Limb (tissue), 2 donors: ENCODE data around the gene GGA3.
"Not testable (repeated sequence)": the region's sequence is repeated elsewhere in the genome, so short reads cannot be mapped to it uniquely, and the experiment has no call there.

Experiments used
- DNase-seq, 2 donors: peaks; one replicate each; pipeline ENCODE4 v3.0.0-alpha.2; 2016; ENCODE audit errors: extremely low spot score in 2 of 2

Gene GGA3, protein sequence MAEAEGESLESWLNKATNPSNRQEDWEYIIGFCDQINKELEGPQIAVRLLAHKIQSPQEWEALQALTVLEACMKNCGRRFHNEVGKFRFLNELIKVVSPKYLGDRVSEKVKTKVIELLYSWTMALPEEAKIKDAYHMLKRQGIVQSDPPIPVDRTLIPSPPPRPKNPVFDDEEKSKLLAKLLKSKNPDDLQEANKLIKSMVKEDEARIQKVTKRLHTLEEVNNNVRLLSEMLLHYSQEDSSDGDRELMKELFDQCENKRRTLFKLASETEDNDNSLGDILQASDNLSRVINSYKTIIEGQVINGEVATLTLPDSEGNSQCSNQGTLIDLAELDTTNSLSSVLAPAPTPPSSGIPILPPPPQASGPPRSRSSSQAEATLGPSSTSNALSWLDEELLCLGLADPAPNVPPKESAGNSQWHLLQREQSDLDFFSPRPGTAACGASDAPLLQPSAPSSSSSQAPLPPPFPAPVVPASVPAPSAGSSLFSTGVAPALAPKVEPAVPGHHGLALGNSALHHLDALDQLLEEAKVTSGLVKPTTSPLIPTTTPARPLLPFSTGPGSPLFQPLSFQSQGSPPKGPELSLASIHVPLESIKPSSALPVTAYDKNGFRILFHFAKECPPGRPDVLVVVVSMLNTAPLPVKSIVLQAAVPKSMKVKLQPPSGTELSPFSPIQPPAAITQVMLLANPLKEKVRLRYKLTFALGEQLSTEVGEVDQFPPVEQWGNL

DNA sequence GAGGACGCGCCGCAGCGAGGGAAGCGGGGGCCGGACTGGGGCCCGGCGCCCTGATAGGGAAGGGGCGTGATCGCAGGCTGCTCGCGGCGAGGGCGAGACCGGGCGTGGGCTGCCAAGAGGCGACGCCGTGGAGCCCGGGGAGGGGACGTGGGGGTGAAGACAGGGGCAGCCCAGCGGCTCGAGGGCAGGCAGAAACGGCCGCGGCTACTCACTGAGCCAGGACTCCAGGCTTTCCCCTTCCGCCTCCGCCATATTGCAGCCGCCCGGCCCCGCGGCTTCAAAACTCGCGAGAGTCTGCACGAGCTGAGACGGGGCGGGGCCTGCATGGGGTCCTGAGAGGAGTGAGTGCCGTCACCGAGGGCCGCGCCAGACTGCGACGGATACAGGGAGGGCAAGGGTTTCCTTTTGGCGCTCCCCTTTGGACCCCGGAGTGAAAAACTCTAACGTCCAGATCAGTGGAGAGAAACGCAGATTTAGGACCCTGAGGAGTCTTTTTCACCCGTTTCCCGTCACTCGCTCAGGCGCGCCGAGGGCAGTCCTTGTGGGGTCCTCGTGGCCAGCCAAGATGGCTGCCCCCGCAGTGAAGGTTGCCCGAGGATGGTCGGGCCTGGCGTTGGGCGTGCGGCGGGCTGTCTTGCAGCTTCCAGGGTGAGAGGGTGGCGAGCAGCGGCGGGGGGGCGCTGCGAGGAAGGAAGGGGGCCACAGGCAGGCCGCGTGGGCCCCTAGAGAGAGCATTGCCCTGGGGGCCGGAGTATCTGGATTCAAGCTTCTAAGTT lies at the start of gene GGA3, which contains the start of gene MRPS7:
Gene GGA3, minus strand, starts transcription at position 271 of the 776 bp plus-strand sequence. Its CDS starts 19 bp downstream, at position 252.
Gene MRPS7, plus strand, starts transcription at position 544 of the 776 bp plus-strand sequence. Its CDS starts 22 bp downstream, at position 566.
- peak; percentile 96 to 98 for DNase-seq

DNA sequence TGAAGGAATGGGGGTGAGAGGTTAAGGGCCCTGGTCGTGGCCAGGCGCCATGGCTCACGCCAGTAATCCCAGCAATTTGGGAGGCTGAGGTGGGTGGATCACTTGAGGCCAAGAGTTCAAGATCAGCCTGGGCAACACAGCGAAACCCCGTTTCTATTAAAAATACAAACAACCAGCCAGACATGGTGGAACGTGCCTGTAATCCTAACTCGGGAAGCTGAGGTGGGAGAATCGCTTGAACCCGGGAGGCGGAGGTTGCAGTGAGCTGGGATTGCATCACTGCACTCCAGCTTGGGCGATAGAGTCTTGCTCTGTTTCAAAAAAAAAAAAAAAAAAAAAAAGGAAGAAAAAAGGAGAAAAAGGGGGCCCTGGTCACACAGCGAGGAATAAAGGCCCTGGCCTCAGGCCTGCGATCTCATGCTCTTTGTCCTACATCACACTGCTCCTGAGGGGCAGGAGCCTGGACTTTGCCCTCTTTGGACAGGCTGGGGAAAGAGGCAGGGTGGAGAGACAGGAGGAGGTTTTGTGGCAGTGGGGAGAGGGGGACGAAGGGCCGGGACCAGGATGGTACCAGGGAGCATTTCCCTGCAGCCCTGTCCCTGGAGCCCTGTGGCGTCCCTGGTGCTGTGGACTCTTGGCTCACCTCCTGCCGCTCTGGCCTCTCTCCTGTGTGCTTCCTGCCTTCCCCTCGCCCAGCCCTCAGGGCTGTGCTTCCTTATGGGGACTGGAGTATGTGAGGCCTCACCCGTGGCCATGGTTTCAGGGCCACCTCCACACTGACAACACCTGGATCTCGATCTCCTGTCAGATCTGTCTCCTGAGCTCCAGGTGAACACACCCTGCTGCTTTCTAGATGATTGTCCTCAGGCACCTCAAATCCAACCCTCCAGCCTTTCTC lies 47.6 kb upstream of the GGA3 start:
- DNase-seq, result no peak

DNA sequence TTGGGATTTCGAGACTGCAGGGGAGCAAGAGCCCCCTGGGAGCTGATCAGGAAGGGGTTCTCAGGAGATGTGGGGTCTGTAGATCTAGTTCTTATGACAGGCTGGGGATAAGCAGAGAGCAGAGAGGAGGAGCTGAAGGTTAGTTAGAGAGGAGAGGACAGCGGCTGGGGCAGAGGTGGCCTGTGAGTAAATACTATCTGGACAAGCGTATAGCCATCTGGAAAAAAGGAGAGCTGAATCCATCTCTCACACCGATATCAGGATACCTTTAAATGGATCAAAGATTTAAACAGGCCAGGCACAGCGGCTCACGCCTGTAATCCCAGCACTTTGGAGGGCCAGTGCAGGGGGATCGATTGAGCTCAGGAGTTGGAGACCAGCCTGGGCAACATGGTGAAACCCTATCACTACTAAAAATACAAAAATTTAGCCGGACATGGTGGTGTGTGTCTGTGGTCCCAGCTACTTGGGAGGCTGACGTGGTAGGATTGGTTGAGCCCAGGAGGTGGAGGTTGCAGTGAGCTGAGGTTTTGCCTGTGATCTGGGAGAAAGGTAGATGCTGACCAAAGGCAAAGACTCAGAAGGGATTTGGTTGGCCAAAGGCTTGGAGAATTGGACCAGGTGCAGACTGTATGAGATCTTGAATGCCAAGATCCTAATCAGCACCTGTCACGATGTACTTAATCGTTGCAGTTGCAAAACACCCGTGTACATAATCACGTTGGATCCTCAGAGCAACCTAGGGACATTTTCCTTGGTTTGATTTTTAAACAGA lies 46.7 kb upstream of the GGA3 start:
- DNase-seq, result no peak

DNA sequence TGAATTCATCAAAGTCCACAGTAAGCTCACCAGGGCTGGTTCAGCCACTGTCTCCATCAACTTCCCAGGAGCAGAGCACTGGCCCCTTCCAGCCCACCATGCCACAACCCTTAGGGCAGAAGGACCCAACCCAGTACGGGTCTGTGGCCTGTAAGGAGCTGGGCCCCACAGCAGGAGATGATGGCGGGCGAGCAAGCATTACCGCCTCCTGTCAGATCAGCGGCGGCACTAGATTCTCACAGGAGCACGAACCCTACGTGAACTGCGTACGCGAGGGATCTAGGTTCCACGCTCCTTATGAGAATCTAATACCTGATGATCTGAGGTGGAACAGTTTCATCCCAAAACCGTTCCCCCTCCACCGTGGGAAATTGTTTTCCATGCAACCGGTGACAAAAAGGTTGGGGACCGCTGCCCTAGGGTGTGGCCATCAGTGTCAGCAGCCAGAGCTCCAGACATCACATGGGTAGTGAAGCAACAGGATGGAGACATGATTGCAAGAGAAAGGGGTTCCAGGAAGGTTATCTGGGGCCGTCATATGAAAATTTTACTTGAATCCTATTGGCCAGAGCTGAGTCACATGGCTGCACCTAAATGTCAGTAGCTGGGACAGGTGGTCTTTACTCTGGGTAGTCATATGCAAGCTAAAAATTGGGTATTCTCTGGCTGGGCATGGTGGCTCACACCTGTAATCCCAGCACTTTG lies 40.2 kb upstream of the GGA3 start:
- DNase-seq, result no peak

DNA sequence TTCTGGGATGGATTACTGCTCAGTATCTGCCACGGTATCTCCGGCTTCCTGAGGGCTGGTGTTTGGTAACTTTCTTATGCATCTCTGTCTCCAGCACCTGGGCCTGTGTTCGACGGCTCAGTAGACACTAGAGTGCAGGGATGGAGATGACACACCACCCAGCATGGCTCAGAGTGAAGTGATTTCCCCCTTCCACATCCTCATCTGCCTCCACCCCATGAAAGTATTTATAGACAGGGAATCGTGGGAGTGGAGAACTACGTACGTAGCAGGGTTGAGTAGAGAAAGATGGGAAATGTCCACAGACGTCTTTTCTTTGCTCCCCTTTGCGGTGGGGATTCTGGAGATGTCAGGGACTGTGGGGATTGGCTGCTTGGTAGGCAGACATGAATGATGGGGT lies 39.6 kb upstream of the GGA3 start:
- DNase-seq, result no peak

DNA sequence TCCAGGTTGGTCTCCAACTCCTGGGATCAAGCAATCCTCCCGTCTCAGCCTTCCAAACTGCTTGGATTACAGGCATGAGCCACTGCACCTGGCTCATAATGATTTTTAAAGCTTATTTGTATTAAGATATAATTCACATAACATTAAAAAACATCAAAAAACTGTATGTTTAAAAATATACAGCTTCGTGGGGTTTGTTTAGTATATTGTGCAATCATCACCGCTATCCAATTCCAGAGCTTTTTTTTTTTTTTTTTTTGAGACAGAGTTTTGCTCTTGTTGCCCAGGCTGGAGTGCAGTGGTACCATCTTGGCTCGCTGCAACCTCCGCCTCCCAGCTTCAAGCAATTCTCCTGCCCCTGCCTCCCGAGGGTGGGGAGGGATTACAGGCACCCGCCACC lies 38.9 kb upstream of the GGA3 start:
- DNase-seq, result no peak

DNA sequence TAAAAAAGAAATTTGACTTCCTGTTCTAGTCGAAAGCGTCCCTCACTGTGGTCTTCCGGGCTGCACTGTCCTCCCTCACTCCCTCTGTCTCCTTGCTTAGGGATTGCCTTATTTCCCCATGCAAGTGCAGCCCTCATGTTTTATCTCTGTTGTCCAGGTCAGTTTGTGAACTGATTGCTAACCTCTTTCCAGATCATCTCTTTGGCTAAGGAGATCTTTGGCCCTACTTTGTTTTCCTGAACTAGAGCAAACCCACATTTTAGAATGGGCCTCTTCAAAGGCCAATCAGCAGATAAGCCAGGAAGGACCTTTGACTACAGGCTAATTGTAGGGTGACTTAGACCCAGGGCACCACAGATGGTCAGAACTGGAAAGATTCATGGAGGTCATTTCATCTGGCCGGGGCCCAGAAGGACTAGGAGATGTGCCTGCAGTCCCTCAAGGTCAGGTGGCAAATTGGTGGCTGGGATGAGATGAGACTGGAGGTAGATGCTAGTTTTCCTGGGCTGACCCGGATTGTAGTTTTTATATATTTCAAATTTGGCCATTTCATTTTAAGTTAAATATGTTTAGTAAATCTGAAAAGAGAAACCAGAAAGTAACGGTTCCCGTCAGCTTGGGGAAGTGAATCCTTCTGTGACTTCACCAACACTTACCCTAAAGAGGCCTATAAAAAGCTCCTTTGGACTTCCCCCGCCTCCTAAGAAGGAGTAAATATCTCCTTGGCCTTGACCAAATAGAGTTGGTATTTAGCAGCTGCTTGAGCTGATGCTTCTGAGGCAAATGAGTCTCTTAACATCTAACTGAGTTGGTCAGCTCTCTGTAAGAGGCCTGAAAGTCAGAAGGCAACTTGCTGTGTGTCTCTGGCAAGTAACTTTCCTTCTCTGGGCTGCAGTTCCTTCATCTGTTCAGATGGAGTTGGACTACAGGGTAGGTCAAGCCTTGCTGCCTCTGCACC lies 34.1 kb upstream of the GGA3 start:
- DNase-seq, result no peak

DNA sequence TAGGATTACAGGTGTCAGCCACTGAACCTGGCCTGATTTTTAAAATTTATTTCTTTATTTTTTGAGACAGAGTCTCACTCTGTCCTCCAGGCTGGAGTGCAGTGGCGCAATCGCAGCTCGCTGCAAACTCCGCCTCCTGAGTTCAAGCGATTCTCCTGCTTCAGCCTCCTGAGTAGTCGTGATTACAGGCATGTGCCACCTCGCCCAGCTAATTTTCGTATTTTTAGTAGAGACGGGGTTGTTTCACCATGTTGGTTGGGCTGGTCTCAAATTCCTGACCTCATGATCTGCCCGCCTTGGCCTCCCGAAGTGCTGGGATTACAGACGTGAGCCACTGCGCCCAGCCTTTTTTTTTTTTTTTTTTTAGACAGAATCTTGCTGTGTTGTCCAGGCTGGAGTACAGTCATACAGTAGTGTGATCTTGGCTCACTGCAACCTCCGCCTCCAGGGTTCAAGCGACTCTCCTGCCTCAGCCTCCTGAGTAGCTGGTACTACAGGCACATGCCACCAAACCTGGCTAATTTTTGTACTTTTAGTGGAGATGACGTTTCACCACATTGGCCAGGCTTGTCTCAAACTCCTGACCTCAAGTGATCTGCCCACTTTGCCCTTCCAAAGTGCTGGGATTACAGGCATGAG lies 31.5 kb upstream of the GGA3 start:
- not testable (repeated sequence) for DNase-seq

DNA sequence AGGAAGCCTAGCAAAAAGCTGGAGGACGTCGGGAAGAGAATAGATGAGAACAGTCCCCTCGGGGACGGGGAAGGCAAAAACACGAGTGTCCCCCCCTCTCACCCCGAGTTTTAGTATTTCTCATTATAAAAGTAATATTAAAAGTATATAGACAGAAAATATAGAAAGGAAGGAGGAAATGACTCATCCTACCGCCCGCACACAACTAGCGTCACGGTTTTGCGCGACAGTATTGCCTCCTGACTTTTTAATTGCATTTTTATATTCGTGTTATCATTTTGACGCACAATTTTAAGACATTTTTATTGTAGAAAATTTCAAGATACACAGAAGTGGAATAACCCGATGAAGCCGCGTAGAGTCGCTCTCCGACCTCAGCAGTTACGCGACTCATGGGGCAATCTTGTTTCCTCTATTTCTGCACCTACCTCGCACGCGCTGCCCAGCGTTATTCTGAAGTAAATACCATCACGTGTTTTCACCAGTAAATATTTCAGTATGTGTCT lies 28.5 kb upstream of the GGA3 start:
- DNase-seq, result peak; percentile 21 to 46

DNA sequence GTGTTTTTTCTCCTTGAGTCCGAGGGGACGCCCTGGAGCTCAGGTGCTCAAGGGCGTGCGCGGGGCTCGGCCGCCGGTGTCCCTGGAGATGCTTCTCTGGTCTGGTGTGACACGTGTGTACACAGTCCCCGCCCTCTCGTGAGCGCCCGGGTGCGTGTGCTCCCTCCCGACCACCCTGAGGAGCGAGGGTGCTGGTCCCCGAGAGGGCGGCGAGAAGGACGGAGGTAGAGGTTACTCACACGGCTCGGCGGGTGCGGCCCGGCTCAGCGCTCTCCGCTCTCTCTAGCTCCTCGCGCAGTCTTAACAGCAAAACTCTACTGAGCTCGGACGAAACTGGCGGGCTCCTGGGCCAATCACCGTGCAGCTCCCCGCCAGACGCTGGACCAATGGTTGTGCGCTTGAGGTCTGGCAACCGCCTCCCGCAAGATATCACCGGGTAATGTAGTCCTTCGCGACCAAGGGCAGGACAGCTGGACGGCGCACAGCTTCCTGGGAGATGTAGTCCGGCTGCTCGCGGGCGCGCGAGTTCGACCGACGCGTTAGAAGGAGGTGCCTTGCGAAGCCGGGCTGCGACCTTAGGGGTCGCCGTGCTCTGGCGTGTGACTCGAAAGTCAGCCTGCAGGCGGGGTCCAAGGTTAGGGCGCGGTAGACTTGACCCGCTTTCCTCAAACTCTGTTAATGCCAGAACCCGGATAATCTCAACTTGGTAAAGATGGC lies 27.9 kb upstream of the GGA3 start, which contains the start of gene SLC25A19:
Gene SLC25A19, minus strand, starts transcription at position 319 of the 717 bp plus-strand sequence. CDS start 2,669 bp downstream, outside the sequence.
- DNase-seq, result peak; percentile 97 to 99

DNA sequence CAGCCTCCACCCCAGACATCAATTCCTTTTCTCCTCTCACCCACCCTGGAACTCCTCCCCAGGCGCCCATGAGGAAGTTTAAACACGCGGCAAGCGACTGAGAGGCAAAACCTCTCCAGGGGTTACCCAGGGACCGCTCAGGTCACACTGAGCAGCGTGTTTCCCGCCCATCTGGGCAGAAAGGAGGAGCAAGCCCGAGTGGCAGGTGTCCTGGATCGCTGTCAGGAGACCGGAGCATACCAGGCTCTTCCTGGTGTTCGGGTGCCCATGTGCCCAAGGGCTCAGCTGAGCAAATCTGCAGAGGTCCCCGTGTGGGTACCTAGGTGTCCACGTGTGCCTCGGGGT lies 27.3 kb upstream of the GGA3 start:
- DNase-seq, result no peak

DNA sequence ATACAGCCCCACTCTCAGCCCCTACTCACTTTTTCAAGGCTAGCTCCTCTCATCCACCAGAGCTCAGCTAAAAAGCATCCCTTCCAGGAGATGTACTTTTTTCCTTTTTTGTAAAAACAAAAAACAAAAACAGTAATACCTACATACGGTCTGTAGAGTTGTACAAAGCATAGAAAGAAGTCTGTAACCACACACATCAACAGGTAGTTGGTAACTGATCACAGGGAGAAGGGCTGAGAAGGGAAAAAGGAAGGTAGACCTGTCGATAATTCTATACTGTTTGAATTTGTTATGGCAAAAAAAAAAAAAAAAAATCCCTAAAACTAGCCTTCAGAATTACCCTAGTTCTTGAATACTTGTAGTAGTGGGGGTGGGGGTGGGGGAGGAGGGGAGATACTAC lies 27.0 kb upstream of the GGA3 start:
- DNase-seq, result no peak

DNA sequence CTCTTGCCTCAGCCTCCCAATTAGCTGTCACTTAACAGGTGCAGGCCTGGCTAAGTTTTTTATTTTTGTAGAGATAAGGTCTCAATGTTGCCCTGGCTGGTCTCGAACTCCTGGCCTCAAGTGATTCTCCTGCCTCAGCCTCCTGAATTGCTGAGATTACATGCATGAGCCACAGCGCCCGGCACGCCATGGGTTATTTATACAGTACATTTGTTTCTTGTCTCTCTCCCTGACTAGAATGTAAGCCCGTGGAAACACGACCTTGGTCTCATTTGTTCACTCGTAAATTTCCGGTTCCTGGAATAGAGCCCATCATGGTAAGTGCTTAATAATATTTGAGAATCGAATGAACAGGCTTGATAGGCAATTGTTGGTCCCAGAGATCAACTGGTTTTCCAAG lies 25.8 kb upstream of the GGA3 start:
- no peak for DNase-seq

DNA sequence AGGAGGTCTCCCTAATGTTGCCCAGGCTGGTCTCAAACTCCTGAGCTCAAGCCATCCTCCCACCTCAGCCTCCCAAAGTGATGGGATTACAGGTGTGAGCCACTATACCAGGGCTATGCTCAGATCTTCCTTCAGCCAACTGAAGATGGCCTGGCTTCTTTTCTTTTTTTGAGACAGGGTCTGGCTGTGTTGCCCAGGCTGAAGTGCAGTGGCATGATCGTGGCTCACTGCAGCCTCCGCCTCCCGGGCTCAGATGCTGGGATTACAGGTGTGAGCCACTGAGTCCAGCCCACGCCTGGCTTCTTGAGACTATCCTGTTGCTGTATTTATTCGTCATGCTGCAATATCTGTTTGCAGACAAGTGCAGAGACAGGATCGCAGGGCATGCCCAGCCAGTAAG lies 23.7 kb upstream of the GGA3 start:
- no peak for DNase-seq

DNA sequence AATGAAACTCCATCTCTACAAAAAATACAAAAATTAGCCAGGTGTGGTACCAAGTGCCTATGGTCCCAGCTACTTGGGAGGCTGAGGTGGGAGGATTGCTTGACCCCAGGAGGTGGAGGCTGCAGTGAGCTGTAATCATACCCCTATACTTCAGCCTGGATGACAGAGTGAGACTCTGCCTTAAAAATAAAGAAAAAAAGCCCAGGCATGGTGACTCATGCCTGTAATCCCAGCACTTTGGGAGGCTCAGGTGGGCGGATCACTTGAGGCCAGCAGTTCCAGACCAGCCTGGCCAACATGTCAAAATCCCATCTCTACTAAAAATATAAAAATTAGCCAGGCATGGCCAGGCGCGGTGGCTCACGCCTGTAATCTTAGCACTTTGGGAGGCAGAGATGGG lies 18.8 kb upstream of the GGA3 start:
- not testable (repeated sequence) for DNase-seq

DNA sequence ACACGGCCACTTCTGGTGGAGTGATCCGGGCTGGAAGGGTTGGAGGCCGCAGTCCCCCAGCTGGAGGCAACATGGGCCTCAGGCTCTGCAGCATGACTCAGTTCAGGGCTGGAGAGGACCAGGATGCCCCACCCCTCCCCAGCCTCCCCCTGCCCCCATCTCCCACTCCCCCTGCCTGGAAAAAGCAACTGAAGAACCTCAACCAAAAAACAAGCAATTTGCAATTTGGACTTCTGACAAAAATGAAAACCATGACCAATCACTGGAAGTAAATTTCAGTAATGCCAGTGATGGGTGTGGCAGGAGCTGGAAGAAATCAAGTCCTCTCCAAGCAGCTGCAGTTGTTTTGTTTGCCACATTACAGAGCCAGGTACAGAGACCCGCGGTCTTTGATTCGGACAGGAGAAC lies 16.3 kb upstream of the GGA3 start:
- no peak for DNase-seq
